WTC11 (cell line): Measurements from ENCODE around the gene EYA2.

ENCODE experiments used
- CTCF ChIP-seq: fragments of 200-600 bp; IDR thresholded peaks from 2 replicates; pipeline ENCODE4 v1.8.0; 2022; ENCODE audit warnings: antibody characterized with exemption
- ESRRA ChIP-seq: sonication (generic); formaldehyde crosslinking; IDR thresholded peaks from 2 replicates; pipeline ENCODE4 v1.8.1; 2022; ENCODE audit warnings: mild to moderate bottlenecking, missing genetic modification reagents, borderline replicate concordance
- FOXK1 ChIP-seq: sonication (generic); formaldehyde crosslinking; IDR thresholded peaks from 2 replicates; pipeline ENCODE4 v1.8.0; 2022; ENCODE audit warnings: mild to moderate bottlenecking, moderate library complexity, missing genetic modification reagents
- IRF2 ChIP-seq: sonication (generic); formaldehyde crosslinking; IDR thresholded peaks from 2 replicates; pipeline ENCODE4 v1.8.0; 2022; ENCODE audit warnings: low read depth, missing genetic modification reagents, borderline replicate concordance
- SMAD3 ChIP-seq: sonication (generic); formaldehyde crosslinking; IDR thresholded peaks from 2 replicates; pipeline ENCODE4 v1.8.0; 2022; ENCODE audit warnings: missing genetic modification reagents, mild to moderate bottlenecking, borderline replicate concordance
- TCF7 ChIP-seq: sonication (generic); formaldehyde crosslinking; IDR thresholded peaks from 2 replicates; pipeline ENCODE4 v1.8.0; 2022; ENCODE audit warnings: mild to moderate bottlenecking, low read depth, missing genetic modification reagents, moderate library complexity
- TEAD4 ChIP-seq: sonication (generic); formaldehyde crosslinking; IDR thresholded peaks from 2 replicates; pipeline ENCODE4 v1.8.0; 2022; ENCODE audit warnings: mild to moderate bottlenecking, missing genetic modification reagents
- USF1 ChIP-seq: sonication (generic); formaldehyde crosslinking; IDR thresholded peaks from 2 replicates; pipeline ENCODE4 v1.8.0; 2022; ENCODE audit warnings: mild to moderate bottlenecking, missing genetic modification reagents
- USF2 ChIP-seq: sonication (generic); formaldehyde crosslinking; IDR thresholded peaks from 2 replicates; pipeline ENCODE4 v1.8.1; 2023; ENCODE audit warnings: mild to moderate bottlenecking, missing genetic modification reagents, moderate library complexity
- TF ChIP-seq, protein P1 (sequence below): sonication (generic); formaldehyde crosslinking; IDR thresholded peaks from 2 replicates; pipeline ENCODE4 v1.8.1; 2022; ENCODE audit warnings: missing genetic modification reagents, borderline replicate concordance
- TF ChIP-seq, protein P2 (sequence below): sonication (generic); formaldehyde crosslinking; IDR thresholded peaks from 2 replicates; pipeline ENCODE4 v1.8.0; 2022; ENCODE audit warnings: mild to moderate bottlenecking, missing genetic modification reagents
- TF ChIP-seq, protein P3 (sequence below): sonication (generic); formaldehyde crosslinking; IDR thresholded peaks from 2 replicates; pipeline ENCODE4 v1.8.0; 2022; ENCODE audit warnings: mild to moderate bottlenecking, missing genetic modification reagents

GRCh38 chr20:47024461-47024937, 129.9 kb downstream of the EYA2 start:
- TF ChIP-seq, protein P1, sequence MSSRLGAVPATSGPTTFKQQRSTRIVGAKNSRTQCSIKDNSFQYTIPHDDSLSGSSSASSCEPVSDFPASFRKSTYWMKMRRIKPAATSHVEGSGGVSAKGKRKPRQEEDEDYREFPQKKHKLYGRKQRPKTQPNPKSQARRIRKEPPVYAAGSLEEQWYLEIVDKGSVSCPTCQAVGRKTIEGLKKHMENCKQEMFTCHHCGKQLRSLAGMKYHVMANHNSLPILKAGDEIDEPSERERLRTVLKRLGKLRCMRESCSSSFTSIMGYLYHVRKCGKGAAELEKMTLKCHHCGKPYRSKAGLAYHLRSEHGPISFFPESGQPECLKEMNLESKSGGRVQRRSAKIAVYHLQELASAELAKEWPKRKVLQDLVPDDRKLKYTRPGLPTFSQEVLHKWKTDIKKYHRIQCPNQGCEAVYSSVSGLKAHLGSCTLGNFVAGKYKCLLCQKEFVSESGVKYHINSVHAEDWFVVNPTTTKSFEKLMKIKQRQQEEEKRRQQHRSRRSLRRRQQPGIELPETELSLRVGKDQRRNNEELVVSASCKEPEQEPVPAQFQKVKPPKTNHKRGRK = no peak
- TF ChIP-seq SMAD3 (no peak), CTCF (no peak), TEAD4 (CRISPR knock-in tag) (no peak), IRF2 (CRISPR knock-in tag) (no peak), FOXK1 (CRISPR knock-in tag) (no peak), USF2 (CRISPR knock-in tag) (no peak), ESRRA (no peak), TCF7 (CRISPR knock-in tag) (no peak), USF1 (CRISPR knock-in tag) (no peak)
- TF ChIP-seq, protein P2, sequence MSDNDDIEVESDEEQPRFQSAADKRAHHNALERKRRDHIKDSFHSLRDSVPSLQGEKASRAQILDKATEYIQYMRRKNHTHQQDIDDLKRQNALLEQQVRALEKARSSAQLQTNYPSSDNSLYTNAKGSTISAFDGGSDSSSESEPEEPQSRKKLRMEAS (CRISPR knock-in tag) = no peak
- TF ChIP-seq, protein P3, sequence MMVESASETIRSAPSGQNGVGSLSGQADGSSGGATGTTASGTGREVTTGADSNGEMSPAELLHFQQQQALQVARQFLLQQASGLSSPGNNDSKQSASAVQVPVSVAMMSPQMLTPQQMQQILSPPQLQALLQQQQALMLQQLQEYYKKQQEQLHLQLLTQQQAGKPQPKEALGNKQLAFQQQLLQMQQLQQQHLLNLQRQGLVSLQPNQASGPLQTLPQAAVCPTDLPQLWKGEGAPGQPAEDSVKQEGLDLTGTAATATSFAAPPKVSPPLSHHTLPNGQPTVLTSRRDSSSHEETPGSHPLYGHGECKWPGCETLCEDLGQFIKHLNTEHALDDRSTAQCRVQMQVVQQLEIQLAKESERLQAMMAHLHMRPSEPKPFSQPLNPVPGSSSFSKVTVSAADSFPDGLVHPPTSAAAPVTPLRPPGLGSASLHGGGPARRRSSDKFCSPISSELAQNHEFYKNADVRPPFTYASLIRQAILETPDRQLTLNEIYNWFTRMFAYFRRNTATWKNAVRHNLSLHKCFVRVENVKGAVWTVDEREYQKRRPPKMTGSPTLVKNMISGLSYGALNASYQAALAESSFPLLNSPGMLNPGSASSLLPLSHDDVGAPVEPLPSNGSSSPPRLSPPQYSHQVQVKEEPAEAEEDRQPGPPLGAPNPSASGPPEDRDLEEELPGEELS = no peak
